GM12801 (cell line): Measurements from ENCODE around the gene NCL.

Experiments
- CTCF ChIP-seq: IDR thresholded peaks from one replicate; pipeline ENCODE4 v1.5.1; 2011; ENCODE audit warnings: control low read depth; ENCODE audit not compliant: insufficient read length; ENCODE audit errors: extremely low read depth

The NCL gene

GRCh38 chr2:231479455-231479854 lies 15.2 kb upstream of the NCL start:
- TF ChIP-seq CTCF = no peak

DNA sequence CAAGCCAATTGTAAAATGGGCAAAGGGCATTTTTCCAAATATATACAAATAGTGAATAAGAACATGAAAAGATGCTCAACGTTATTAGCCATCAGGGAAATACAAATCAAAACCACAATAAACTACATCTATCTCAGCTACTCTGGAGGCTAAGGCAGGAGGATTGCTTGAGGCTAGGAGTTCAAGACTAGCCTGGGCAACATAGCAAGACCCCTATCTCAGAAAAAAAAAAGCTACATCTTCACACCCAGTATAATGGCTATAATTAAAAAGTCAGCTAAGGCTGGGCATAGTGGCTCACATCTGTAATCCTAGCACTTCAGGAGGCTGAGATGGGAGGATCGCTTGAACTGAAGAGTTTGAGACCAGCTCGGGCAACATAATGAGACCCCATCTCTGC lies 12.6 kb upstream of the NCL start:
- no peak for TF ChIP-seq CTCF

DNA sequence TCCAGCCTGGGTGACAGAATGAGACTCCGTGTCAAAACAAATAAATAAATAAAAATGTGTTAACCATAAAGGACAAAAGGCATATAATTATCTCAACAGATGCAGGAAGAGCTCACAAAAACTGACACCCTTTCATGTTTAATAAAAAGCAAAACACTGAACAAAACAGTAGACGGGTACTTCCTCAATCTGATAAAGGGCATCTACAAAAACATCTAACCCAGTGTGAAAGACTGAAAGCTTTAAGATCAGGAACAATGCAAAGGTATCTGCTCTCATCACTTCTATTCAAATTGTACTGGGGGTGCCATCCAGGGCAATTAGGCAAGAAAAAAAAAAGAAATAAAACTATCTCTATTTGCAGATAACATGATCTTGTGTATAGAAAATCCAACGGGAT lies 11.7 kb upstream of the NCL start:
- TF ChIP-seq CTCF = no peak

DNA sequence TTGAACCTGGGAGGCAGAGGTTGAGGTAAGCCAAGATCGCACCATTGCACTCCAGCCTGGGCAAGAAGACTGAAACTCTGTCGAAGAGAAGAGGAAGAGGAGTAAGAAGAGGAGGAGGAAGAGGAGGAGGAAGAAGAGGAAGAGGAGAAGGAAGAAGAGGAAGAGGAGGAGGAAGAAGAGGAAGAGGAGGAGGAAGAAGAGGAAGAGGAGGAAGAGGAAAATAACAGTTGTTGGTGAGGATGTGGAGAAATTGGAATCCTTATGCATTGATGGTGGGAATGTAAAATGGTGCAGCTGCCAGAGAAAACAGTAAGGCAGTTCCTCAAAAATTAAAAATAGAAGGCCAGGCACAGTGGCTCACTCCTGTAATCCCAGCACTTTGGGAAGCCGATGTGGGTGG lies 8.5 kb upstream of the NCL start:
- TF ChIP-seq CTCF = no peak

GRCh38 chr2:231470246-231470900 lies 6.1 kb upstream of the NCL start:
- TF ChIP-seq CTCF = no peak

DNA sequence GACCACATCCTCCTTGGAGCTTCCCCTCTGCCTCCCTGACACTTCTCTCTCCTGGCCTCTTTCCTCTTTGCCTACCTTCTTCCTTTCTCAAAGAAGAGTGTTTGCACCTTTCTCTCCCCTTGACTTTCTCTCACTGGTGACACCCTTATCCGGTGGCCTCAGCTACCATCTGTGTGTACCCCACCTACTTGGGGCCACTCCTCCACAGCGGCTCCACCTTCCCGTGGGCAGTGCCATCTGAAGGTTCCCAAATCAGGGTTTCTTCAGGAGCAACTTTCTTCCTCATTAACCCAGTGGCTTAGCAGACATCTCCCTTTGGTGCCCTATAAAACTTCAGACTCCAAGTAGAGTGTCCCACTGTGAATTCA lies 5.3 kb upstream of the NCL start:
- no peak for TF ChIP-seq CTCF

DNA sequence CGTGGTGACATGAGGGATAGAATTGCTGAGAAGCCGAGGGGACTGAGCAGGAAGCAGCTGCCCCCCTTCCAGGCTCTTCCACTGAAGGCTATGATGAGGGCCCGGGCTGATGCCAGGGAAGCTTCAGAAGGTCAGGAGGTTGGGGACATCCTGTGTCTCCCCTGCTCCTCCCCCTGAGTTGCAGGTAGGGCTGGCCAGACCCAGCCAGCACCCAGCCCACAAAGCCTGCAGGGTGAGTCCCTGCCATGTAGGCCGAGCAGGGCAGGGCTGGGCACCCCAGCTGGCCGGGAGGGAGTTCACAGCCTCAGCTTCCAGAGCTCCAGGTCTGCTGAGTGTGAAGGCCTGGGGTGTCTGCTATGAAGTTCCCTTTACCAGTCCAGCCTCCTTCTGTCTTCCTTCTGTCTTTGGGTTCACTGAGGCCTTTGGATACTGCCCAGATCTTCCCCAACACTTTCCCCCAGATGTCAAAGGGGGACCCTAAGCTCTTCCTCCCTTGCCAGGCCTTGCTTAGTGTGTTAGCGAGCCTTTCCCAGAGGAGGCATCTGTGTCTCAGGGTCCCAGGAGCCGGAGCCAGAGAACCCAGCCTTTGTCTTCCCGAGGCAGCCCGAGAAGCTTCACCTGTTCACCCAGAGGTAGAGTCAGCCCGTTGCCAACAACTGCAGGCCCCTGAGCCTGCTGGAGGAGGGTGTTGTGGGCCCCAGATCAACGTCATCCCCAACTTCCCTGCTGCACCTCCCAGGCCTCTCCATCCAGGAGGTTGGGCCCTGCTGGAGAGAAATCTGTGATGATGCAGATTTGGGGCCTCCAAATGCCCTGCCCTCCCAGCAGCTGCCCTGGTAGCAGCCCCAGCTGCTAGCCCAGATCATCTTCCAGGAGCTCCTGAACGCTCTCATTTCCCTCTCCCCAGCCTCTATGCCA lies 3.6 kb upstream of the NCL start:
- TF ChIP-seq CTCF = no peak
